ENCODE measurements around the gene HRK.

GRCh38 chr12:116881877-116882507, 751 bp upstream of the HRK start:
- TF ChIP-seq CTCF (IDR thresholded peaks at IDR 0.05) (no peak), POLR2A (IDR thresholded peaks at IDR 0.05) (no peak)

All from Peyer's patch (tissue), 4 donors.